SU-DHL-6 (cell line): ENCODE data around the gene MCOLN1.

Experiments used
- H2AFZ ChIP-seq: fragments of 200-600 bp; sonication (generic); 2 replicates; pipeline ENCODE4 v1.6.1; 2014; ENCODE audit warnings: low read depth, mild to moderate bottlenecking, moderate library complexity, mixed read lengths, antibody characterized with exemption, low read length; ENCODE audit not compliant: severe bottlenecking
- H3F3A ChIP-seq: fragments of 200-600 bp; shearing (Covaris generic); 2 replicates; pipeline ENCODE4 v1.6.0; 2016; ENCODE audit warnings: antibody characterized with exemption, mild to moderate bottlenecking; ENCODE audit not compliant: insufficient read depth
- H3K27ac ChIP-seq: fragments of 200-600 bp; sonication (generic); 2 replicates; pipeline ENCODE4 v1.5.1; 2016; ENCODE audit warnings: low read depth, mild to moderate bottlenecking, low read length, moderate library complexity, mixed read lengths
- H3K27me3 ChIP-seq: fragments of 200-600 bp; sonication (generic), shearing (Covaris generic); 2 replicates; pipeline ENCODE4 v1.6.0; 2014; ENCODE audit warnings: mild to moderate bottlenecking, low read length
- H3K36me3 ChIP-seq: fragments of 200-600 bp; sonication (generic); 2 replicates; pipeline ENCODE4 v1.6.1; 2014; ENCODE audit warnings: mild to moderate bottlenecking, low read length, mixed read lengths
- H3K4me2 ChIP-seq: fragments of 300-600, 200-600 bp; shearing (Covaris generic), sonication (generic); 2 replicates; pipeline ENCODE4 v1.6.0; 2014; ENCODE audit warnings: low read length, low read depth, mild to moderate bottlenecking; ENCODE audit not compliant: poor library complexity, severe bottlenecking
- H3K4me3 ChIP-seq: fragments of 200-600 bp; sonication (generic); 2 replicates; pipeline ENCODE4 v1.5.1; 2014; ENCODE audit warnings: antibody characterized with exemption, low read length, mild to moderate bottlenecking, mixed read lengths; ENCODE audit not compliant: insufficient read depth, poor library complexity, severe bottlenecking
- H3K79me2 ChIP-seq: fragments of 200-600 bp; sonication (generic); 2 replicates; pipeline ENCODE4 v1.6.1; 2014; ENCODE audit warnings: mild to moderate bottlenecking, low read length, moderate library complexity; ENCODE audit not compliant: insufficient read depth
- H3K9ac ChIP-seq: fragments of 200-600 bp; sonication (generic); 2 replicates; pipeline ENCODE4 v1.7.0; 2014; ENCODE audit warnings: mild to moderate bottlenecking, low read length
- H3K9me2 ChIP-seq: fragments of 200-600 bp; sonication (generic); replicated peaks from 2 replicates; pipeline ENCODE4 v1.6.1; 2014; ENCODE audit warnings: low read length; ENCODE audit not compliant: insufficient read depth
- H3K9me3 ChIP-seq: fragments of 200-600 bp; sonication (generic); 2 replicates; pipeline ENCODE4 v1.6.1; 2014; ENCODE audit warnings: low read length, mixed read lengths; ENCODE audit not compliant: insufficient read depth
- H4K20me1 ChIP-seq: fragments of 200-600 bp; sonication (generic); 2 replicates; pipeline ENCODE4 v1.6.1; 2014; ENCODE audit warnings: low read depth, mild to moderate bottlenecking, antibody characterized with exemption, low read length, moderate library complexity, mixed read lengths
- EZH2phosphoT487 ChIP-seq: fragments of 200-600 bp; sonication (generic), shearing (Covaris generic); conservative IDR thresholded peaks from 2 replicates; pipeline ENCODE4 v1.6.1; 2018; ENCODE audit warnings: mild to moderate bottlenecking, antibody characterized with exemption, low read length, moderate library complexity, mixed read lengths
- TF ChIP-seq, protein P1 (sequence below): fragments of 200-600 bp; sonication (generic); IDR thresholded peaks from one replicate; pipeline ENCODE4 v1.5.1; 2017; ENCODE audit warnings: antibody characterized with exemption, mild to moderate bottlenecking, low read length, moderate library complexity; ENCODE audit not compliant: insufficient read depth, poor library complexity, severe bottlenecking

The MCOLN1 gene

DNA sequence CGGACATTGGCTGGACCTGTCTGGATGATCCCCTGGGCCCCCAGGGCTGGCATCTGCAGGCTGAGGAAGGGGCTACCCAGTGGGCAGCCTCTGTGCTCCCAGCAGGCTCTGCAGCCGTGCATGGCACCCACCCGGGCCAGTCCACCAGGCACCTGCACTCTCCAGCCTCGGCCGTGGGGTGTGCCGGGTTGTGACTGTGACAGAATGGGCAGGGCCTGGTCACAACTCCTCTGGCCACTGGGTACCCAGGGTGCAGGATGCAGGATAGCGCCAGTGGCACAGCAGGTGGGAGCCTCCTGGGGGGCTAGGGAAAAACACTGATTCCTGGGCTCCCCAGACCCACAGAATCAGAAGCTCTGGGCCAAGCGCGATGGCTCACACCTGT, 43.6 kb upstream of the MCOLN1 start:
- no peak overlapping the region for H3K27ac ChIP-seq
- no peaks in the 10 kb centered on the region for H3F3A ChIP-seq
- H3K9me2 ChIP-seq, result no peaks in the 10 kb centered on the region
- no peaks in the 10 kb centered on the region for H4K20me1 ChIP-seq
- no peak overlapping the region for H3K9ac ChIP-seq
- no peak overlapping the region for H3K4me2 ChIP-seq
- no peaks in the 10 kb centered on the region for H3K79me2 ChIP-seq
- H3K4me3 ChIP-seq, result no peak overlapping the region
- H2AFZ ChIP-seq, result no peak overlapping the region
- TF ChIP-seq EZH2phosphoT487, result no peak
- TF ChIP-seq, protein P1, sequence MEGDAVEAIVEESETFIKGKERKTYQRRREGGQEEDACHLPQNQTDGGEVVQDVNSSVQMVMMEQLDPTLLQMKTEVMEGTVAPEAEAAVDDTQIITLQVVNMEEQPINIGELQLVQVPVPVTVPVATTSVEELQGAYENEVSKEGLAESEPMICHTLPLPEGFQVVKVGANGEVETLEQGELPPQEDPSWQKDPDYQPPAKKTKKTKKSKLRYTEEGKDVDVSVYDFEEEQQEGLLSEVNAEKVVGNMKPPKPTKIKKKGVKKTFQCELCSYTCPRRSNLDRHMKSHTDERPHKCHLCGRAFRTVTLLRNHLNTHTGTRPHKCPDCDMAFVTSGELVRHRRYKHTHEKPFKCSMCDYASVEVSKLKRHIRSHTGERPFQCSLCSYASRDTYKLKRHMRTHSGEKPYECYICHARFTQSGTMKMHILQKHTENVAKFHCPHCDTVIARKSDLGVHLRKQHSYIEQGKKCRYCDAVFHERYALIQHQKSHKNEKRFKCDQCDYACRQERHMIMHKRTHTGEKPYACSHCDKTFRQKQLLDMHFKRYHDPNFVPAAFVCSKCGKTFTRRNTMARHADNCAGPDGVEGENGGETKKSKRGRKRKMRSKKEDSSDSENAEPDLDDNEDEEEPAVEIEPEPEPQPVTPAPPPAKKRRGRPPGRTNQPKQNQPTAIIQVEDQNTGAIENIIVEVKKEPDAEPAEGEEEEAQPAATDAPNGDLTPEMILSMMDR, result no peak
- no peaks in the 10 kb centered on the region for H3K27me3 ChIP-seq
- H3K9me3 ChIP-seq, result no peaks in the 10 kb centered on the region
- H3K36me3 ChIP-seq, result no peaks in the 10 kb centered on the region

DNA sequence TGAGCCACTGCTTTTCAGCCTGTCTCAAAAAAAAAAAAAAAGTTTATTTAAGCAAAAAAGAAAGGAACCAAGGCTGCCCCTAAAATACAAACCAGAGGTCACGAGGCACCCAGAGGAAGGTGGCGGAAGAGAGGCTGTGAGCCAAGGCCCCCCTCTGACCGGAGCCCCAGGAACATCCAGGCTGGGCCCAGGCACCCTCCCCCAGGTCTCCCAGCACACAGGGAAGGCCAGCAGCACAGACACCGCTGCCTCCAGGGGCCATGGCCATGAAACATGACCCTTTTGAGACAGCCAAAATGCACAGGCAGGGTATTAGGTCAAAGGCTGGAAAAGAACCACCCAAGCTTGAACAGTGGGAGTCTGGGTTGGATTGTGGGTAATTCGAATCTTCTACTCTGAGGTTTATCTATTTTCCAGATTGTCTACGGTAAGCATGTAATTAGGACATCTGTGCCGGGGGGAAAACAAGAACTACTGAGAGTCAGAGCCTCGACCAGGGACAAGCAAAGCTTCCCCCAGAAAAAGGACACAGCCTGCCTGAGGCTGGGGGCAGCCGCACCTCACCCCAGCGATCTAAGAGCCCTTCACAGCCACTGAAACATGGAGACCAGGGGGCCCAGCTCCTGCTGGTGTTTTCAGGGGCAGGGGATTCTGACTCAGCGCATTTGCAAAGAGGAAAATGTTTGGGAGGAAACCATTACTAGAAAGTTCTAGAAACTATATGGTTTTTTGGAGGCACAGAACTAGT, 42.0 kb upstream of the MCOLN1 start:
- no peak overlapping the region for H3K27ac ChIP-seq
- H3K9ac ChIP-seq, result no peak overlapping the region

DNA sequence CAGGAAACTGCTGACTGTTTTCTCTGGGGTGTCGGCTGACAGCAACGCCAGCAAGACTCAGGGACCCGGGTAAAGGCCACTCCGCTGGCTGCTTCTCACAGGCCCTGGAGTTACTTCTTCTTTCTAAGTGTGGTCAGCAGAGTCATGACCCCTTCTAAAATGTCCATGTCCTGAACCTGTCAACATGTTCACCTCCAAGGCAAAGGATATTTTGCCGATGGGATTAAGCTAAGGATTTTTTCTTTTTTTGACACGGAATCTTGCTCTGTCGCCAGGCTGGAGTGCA, 41.5 kb upstream of the MCOLN1 start:
- no peaks in the 10 kb centered on the region for H3F3A ChIP-seq
- no peaks in the 10 kb centered on the region for H3K27me3 ChIP-seq
- no peaks in the 10 kb centered on the region for H4K20me1 ChIP-seq
- TF ChIP-seq, protein P1, result no peak
- TF ChIP-seq EZH2phosphoT487, result no peak
- H3K4me2 ChIP-seq, result no peak overlapping the region
- H3K9ac ChIP-seq, result no peak overlapping the region
- H3K36me3 ChIP-seq, result no peaks in the 10 kb centered on the region
- no peaks in the 10 kb centered on the region for H3K79me2 ChIP-seq
- no peak overlapping the region for H3K4me3 ChIP-seq
- H3K9me2 ChIP-seq, result no peaks in the 10 kb centered on the region
- no peak overlapping the region for H3K27ac ChIP-seq
- H2AFZ ChIP-seq, result no peak overlapping the region
- H3K9me3 ChIP-seq, result no peaks in the 10 kb centered on the region

More for the DNA sequence above, 42.0 kb upstream of the MCOLN1 start:
- Histone ChIP-seq H2AFZ (no peak overlapping the region), H4K20me1 (no peaks in the 10 kb centered on the region), H3K27me3 (no peaks in the 10 kb centered on the region), H3K9me3 (no peaks in the 10 kb centered on the region), H3K79me2 (no peaks in the 10 kb centered on the region), H3K4me3 (no peak overlapping the region), H3K9me2 (no peaks in the 10 kb centered on the region), H3K4me2 (no peak overlapping the region), H3K36me3 (no peaks in the 10 kb centered on the region), H3F3A (no peaks in the 10 kb centered on the region)
- TF ChIP-seq EZH2phosphoT487, result no peak
- TF ChIP-seq, protein P1, result no peak
